NB4 (cell line): ENCODE measurements around the gene DCLK1.

Experiments used
- DNase-seq: peaks from one replicate; pipeline ENCODE4 v3.0.0; 2010; ENCODE audit warnings: low read depth
- H3K4me3 ChIP-seq: one replicate; pipeline ENCODE4 v1.5.1; 2011; ENCODE audit warnings: mild to moderate bottlenecking, low read depth, low read length, moderate library complexity
- CTCF ChIP-seq: IDR thresholded peaks from one replicate; pipeline ENCODE4 v1.5.1; 2012; ENCODE audit warnings: low read depth, low read length
- MAX ChIP-seq: IDR thresholded peaks from 2 replicates; pipeline ENCODE4 v1.6.1; 2011; ENCODE audit warnings: low read depth, low read length
- MYC ChIP-seq: IDR thresholded peaks from 2 replicates; pipeline ENCODE4 v1.6.1; 2011; ENCODE audit warnings: low read depth, low read length
- POLR2A ChIP-seq: IDR thresholded peaks from 2 replicates; pipeline ENCODE4 v1.6.1; 2011; ENCODE audit warnings: mild to moderate bottlenecking; ENCODE audit not compliant: insufficient read length; ENCODE audit errors: extremely low read depth

DCLK1 gene

GRCh38 chr13:35926859-35927530 is 204.2 kb downstream of the DCLK1 start:
- TF ChIP-seq POLR2A (no peak), MYC (no peak), MAX (no peak), CTCF (no peak)
- no peak for DNase-seq
- H3K4me3 ChIP-seq: no peak overlapping the region

GRCh38 chr13:35925669-35926068 is 205.5 kb downstream of the DCLK1 start:
- TF ChIP-seq MYC (no peak), POLR2A (no peak), CTCF (no peak), MAX (no peak)
- no peak overlapping the region for H3K4me3 ChIP-seq
- no peak for DNase-seq

- no peak overlapping the region for H3K4me3 ChIP-seq
- DNase-seq: no peak
- no peak for TF ChIP-seq CTCF
Measured at GRCh38 chr13:35923347-35923746, 207.8 kb downstream of the DCLK1 start.

- TF ChIP-seq POLR2A (no peak), MAX (no peak), MYC (no peak), CTCF (no peak)
- DNase-seq: no peak
- H3K4me3 ChIP-seq: no peak overlapping the region
Measured at GRCh38 chr13:35920816-35921215, 210.4 kb downstream of the DCLK1 start.

GRCh38 chr13:35917942-35918645 is 213.1 kb downstream of the DCLK1 start:
- no peak overlapping the region for H3K4me3 ChIP-seq
- TF ChIP-seq POLR2A (no peak), MYC (no peak), CTCF (no peak), MAX (no peak)
- DNase-seq: no peak
